Measurements from ENCODE around the gene POM121C.
"Not testable (repeated sequence)": the region's sequence is repeated elsewhere in the genome, so short reads cannot be mapped to it uniquely, and the experiment has no call there.

Gene POM121C

DNA sequence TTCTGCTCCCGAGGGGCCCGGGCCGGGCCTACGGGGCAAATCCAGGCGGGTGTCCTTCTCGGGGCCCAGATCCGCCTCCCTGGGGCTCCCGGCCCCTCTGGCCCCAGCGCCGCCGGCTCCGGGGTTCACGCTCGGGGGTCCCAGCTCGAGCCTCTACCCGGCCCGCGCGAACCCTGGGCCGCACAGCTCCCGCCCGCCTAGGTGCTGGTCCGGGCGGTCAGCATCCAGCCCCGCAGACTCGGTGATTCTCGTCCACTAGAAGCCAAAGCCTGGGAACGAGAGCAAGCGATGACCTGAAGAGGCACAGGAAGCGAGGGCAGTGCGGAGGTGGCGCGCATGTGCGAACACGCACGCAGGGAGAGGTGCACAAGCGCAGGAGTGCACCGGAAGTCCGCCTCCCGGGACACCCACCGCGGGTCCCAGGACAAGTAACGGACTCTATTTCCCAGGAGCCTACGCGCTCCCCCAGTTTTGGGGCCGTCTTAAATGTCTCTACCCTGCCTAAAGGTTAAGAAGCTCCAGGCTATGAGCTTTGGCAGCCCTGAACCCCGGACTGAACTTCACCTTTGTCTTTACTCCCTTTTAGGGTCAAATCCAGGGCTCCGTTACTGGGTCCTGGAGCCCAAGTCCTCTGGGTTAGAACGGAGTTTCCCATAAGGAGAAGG is at the start of gene POM121C:
TSS of gene POM121C (minus strand) at position 321 of the 665 bp plus-strand sequence. CDS start 44,803 bp downstream, outside the sequence.
- H3K4me1 Mint-ChIP-seq: peaks cover 15% of the 10 kb centered on the region
- CTCF ChIA-PET, H3K9me3 Mint-ChIP-seq: not testable (repeated sequence)

DNA sequence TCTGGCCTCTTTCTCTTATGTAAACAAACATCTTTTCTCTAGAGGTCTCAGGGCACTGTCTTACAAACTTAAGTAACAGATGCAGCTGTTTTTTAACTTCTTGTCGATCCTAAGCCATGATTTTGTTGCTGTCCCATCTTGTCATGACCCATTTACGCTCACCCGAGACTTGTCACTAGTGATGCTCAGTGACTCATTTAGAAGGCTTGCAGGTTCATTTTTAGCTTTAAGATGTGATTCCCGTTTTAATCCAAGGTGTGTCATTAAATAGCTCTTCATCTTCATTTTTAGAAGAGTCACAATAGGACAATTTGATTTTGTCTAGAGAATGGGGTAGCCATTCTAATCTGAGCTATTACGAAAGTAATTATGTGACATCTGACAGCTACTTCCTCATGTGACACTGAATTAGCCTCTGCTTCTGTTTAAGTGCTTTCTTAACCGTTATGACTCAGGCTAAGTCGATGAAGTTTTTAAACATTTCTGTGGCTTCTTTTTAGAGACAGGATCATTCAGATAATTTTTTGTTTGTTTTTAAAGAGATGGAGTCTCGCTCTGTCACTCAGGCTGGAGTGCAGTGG is 48.7 kb upstream of the POM121C start:
- H3K4me1 Mint-ChIP-seq: no peaks in the 10 kb centered on the region
- no peaks in the 10 kb centered on the region for H3K9me3 Mint-ChIP-seq
- CTCF ChIA-PET: interaction anchor here (0.8 kb wide), 1 partner anchor 228 kb away, joined by 4 read pairs; no protein-coding TSS in a partner anchor
- no peak overlapping the region for H3K27ac Mint-ChIP-seq
- no peak for DNase-seq
- peaks cover 16% of the 10 kb centered on the region for H3K27me3 Mint-ChIP-seq
- H3K36me3 Mint-ChIP-seq: no peaks in the 10 kb centered on the region
- no peak overlapping the region for H3K4me3 Mint-ChIP-seq

More for the DNA sequence above, at the start of gene POM121C:
- Mint-ChIP-seq H3K36me3 (peaks cover 12% of the 10 kb centered on the region), H3K4me3 (peak within 1 kb of the TSS; percentile 92), H3K27ac (peak within 1 kb of the TSS; percentile 84)
- DNase-seq: peak; percentile 93
- not testable (repeated sequence) for H3K27me3 Mint-ChIP-seq

DNA sequence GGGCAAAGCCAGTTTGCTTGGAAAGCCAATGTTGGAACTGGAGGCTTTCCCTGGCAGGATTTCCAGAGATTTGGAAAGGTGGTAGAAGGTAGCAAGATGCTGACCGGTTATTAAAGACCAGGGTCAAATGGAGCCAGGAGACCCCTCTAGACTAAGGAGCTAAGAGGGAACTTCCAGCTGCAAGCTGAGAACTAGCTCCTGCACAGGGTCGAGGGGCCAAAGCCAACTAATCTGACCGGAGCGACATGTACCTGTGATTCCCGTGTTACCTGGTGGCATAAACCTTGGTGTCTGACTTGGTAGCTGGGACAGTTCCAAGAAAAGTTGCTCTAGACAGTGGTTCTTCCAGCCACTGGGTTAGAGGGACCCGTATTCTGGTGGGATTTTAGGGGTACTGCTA is 47.8 kb upstream of the POM121C start:
- Mint-ChIP-seq H3K36me3 (no peaks in the 10 kb centered on the region), H3K27me3 (peaks cover 16% of the 10 kb centered on the region), H3K4me3 (no peak overlapping the region), H3K4me1 (no peaks in the 10 kb centered on the region), H3K9me3 (no peaks in the 10 kb centered on the region), H3K27ac (no peak overlapping the region)
- DNase-seq: no peak
- CTCF ChIA-PET: no interaction called here

DNA sequence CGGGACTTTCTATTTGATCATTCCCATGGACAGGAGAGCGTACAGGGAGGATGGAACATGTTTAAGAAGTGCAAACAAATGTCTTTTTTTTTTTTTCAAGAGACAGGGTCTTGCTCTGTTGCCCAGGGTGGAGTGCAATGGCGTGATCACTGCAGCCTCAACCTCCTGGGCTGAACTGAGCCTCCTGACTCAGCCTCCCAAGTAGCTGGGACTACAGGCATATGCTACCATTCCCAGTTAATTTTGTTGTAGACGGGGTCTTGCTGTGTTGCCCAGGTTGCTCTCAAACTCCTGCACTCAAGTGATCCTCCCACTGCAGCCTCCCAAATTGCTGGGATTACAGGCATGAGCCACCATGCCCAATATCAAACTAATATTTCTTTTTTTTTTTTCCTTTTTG is 46.5 kb upstream of the POM121C start:
- no peaks in the 10 kb centered on the region for H3K36me3 Mint-ChIP-seq
- H3K9me3 Mint-ChIP-seq: no peaks in the 10 kb centered on the region

DNA sequence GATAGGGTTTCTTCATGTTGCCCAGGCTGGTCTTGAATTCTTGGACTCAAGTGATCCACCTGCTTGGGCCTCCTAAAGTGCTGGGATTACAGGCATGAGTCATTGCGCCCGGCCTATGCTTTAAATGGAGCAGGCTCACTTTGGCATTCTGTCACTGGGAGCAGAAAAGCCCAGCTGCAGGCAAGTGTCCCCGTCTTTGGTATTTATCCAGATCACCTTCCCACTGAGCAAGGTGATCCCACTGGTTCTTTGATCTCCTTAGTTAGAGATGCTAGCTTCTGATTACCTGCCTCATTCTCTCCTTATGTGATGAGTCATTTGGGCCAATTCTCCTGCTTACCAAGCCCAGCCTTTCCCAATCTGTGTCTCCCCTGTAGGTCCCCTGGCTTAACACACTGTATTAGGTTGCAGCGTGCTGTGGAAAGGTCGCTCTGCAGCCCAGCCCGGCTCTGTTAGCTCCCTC is 45.3 kb upstream of the POM121C start:
- DNase-seq: no peak
- peaks cover 11% of the 10 kb centered on the region for H3K4me1 Mint-ChIP-seq
- CTCF ChIA-PET: no interaction called here

More for the DNA sequence above, 46.5 kb upstream of the POM121C start:
- Mint-ChIP-seq H3K4me1 (peaks cover 4% of the 10 kb centered on the region), H3K27ac (no peak overlapping the region), H3K4me3 (no peak overlapping the region), H3K27me3 (peaks cover 16% of the 10 kb centered on the region)
- no peak for DNase-seq
- CTCF ChIA-PET: no interaction called here

DNA sequence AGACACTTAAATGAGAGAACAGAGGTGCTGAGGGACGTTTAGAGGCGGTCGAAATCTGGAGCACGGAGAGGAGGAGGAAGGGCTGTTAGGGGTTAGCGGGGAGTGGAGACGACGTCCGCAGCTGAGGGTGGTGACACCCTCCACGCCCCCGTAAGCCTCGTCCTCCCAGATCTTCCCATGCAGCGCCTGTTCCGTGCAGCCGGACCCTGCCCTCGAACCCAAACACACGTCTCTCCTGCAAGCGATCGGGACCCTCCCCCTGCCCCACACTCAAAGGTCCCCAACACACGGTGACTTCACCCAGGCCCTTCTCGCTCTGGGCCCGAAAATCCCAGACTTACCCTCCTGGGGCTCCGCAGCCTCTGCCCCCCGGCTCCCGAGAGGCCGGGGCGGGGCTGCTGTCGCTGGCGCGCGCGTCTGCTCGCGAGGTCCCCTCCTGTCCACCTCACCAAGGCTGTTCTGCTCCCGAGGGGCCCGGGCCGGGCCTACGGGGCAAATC is 41.2 kb upstream of the POM121C start:
- peaks cover 36% of the 10 kb centered on the region for H3K36me3 Mint-ChIP-seq
- CTCF ChIA-PET, H3K27me3 Mint-ChIP-seq, H3K9me3 Mint-ChIP-seq: not testable (repeated sequence)
- peak overlapping the region; percentile 90 for H3K4me3 Mint-ChIP-seq
- DNase-seq: peak; percentile 41
- peaks cover 28% of the 10 kb centered on the region for H3K4me1 Mint-ChIP-seq
- peak overlapping the region; percentile 86 for H3K27ac Mint-ChIP-seq

More for the DNA sequence above, 45.3 kb upstream of the POM121C start:
- Mint-ChIP-seq H3K4me3 (no peak overlapping the region), H3K36me3 (peaks cover 7% of the 10 kb centered on the region), H3K27ac (no peak overlapping the region), H3K27me3 (peaks cover 11% of the 10 kb centered on the region), H3K9me3 (no peaks in the 10 kb centered on the region)

DNA sequence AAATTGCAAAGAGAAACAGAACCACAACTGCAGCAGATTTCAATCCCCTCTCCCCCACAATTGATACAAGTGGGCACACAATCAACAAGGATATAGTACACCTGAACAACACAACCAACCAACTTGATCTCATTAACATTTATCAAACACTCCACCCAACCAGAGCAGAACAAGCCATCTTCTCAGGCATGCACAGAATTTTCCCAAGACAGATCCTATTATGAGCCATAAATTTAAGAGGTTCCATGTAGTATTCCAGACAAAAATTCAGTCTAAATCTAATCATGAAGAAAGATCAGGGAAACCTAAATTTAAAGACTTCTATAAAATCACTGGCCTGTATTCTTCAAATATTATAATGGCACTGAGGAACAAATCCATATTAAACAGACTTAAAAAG is 35.6 kb upstream of the POM121C start:
- H3K27ac Mint-ChIP-seq, H3K4me3 Mint-ChIP-seq, H3K27me3 Mint-ChIP-seq, DNase-seq, CTCF ChIA-PET: not testable (repeated sequence)
- peaks cover 59% of the 10 kb centered on the region for H3K36me3 Mint-ChIP-seq
- H3K4me1 Mint-ChIP-seq: peaks cover 22% of the 10 kb centered on the region
- peaks cover 10% of the 10 kb centered on the region for H3K9me3 Mint-ChIP-seq

DNA sequence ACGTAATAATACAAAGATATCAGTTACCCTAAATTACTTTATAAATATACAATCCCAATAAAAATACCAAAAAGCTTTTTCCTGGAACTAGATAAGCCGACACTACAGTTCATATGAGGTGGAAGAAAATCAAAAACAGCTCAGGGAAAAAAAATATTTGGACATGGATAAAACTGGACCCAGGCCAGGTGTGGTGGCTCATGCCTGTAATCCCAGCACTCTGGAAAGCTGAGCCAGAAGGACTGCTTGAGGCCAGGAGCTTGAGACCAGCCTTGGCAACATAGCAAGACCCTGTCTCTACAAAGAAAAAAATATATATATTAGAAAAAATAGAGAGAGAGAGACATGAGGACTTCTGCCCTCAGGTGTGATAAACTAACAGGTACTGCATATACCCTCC is 32.7 kb upstream of the POM121C start:
- CTCF ChIA-PET: not testable (repeated sequence)

DNA sequence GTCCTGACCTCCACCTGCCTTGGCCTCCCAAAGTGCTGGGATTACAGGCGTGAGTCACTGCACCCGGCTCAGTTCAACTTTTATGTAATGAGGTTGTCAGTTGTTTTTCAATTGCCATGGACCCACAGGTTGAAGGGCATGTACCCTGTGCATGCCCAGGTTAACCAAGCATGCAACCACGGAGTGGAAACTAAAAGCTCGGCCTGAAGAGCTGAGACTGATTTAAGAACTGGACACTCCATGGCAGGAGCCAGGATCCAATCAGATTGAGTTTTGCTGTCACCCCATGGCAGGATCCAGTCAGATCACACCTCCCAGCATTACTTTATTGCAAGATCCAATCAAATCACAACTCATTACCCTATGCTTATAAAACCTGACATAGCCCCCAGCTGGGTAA is 22.9 kb upstream of the POM121C start:
- DNase-seq, CTCF ChIA-PET, H3K36me3 Mint-ChIP-seq, H3K27me3 Mint-ChIP-seq, H3K9me3 Mint-ChIP-seq, H3K4me3 Mint-ChIP-seq, H3K4me1 Mint-ChIP-seq, H3K27ac Mint-ChIP-seq: not testable (repeated sequence)

More for the DNA sequence above, 32.7 kb upstream of the POM121C start:
- peaks cover 10% of the 10 kb centered on the region for H3K9me3 Mint-ChIP-seq
- H3K4me3 Mint-ChIP-seq, H3K4me1 Mint-ChIP-seq, H3K27me3 Mint-ChIP-seq, DNase-seq, H3K27ac Mint-ChIP-seq: not testable (repeated sequence)
- peaks cover 42% of the 10 kb centered on the region for H3K36me3 Mint-ChIP-seq

DNA sequence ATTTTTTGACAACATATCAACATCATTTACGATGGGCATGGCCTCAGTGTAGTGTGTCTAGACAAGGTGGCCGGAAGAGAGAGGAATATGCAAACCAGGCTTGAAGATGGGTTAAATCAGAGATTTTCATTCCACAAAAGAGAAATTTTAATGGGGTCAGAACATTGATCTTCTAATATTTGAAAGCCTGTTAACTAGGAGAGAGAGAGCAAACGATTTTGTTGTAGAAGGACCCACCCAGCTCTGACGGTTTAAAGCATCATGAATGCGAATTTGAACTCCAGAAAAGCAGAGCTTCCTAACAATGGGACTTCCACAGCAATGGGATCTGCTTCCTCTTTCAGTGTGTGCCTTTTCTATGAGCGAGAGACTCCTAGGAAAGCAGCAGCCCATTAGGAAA is 5.9 kb upstream of the POM121C start, which contains the start of gene SPDYE5:
TSS of gene SPDYE5 (plus strand) at position 301 of the 400 bp plus-strand sequence. CDS start 1,728 bp downstream, outside the sequence.
- H3K4me1 Mint-ChIP-seq, H3K36me3 Mint-ChIP-seq, DNase-seq, H3K27me3 Mint-ChIP-seq, H3K4me3 Mint-ChIP-seq, H3K9me3 Mint-ChIP-seq, H3K27ac Mint-ChIP-seq, CTCF ChIA-PET: not testable (repeated sequence)

DNA sequence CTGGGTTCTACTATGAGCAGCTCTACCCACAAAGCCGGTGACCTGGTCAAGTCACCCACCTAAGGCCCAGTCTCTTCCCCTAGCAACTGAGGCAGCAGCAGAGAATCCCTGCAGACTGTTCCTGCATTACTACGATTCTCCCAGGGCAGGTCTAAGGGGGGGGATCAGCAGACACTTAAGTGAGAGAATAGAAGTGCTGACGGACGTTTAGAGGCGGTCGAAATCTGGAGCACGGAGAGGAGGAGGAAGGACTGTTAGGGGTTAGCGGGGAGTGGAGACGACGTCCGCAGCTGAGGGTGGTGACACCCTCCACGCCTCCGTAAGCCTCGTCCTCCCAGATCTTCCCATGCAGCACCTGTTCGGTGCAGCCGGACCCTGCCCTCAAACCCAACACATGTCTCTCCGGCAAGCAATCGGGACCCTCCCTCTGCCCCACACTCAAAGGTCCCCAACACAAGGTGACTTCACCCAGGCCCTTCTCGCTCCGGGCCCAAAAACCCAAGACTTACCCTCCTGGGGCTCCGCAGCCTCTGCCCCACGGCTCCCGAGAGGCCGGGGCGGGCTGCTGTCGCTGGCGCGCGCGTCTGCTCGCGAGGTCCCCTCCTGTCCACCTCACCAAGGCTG is 632 bp downstream of the POM121C start:
- Mint-ChIP-seq H3K4me3 (peak overlapping the region; percentile 92), H3K27ac (peak overlapping the region; percentile 84), H3K36me3 (peaks cover 12% of the 10 kb centered on the region), H3K4me1 (peaks cover 15% of the 10 kb centered on the region)
- DNase-seq: peak; percentile 22
- H3K9me3 Mint-ChIP-seq, H3K27me3 Mint-ChIP-seq, CTCF ChIA-PET: not testable (repeated sequence)

DNA sequence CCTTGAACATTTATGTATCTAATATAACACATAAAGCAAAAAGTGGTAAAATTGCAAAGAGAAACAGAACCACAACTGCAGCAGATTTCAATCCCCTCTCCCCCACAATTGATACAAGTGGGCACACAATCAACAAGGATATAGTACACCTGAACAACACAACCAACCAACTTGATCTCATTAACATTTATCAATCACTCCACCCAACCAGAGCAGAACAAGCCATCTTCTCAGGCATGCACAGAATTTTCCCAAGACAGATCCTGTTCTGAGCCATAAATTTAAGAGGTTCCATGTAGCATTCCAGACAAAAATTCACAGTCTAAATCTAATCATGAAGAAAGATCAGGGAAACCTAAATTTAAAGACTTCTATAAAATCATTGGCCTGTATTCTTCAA is 5.8 kb downstream of the POM121C start:
- peaks cover 16% of the 10 kb centered on the region for H3K36me3 Mint-ChIP-seq
- H3K9me3 Mint-ChIP-seq, H3K27ac Mint-ChIP-seq, DNase-seq, CTCF ChIA-PET, H3K27me3 Mint-ChIP-seq, H3K4me3 Mint-ChIP-seq: not testable (repeated sequence)
- peaks cover 12% of the 10 kb centered on the region for H3K4me1 Mint-ChIP-seq

DNA sequence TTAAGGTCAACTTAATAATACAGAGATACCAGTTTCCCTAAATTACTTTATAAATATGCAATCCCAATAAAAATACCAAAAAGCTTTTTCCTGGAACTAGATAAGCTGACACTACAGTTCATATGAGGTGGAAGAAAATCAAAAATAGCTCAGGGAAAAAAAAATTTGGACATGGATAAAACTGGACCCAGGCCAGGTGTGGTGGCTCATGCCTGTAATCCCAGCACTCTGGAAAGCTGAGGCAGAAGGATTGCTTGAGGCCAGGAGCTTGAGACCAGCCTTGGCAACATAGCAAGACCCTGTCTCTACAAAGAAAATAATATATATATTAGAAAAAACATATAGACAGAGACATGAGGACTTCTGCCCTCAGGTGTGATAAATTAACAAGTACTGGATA is 8.6 kb downstream of the POM121C start:
- H3K9me3 Mint-ChIP-seq, CTCF ChIA-PET, H3K4me1 Mint-ChIP-seq, DNase-seq, H3K27ac Mint-ChIP-seq, H3K4me3 Mint-ChIP-seq, H3K27me3 Mint-ChIP-seq: not testable (repeated sequence)
- H3K36me3 Mint-ChIP-seq: peaks cover 16% of the 10 kb centered on the region

DNA sequence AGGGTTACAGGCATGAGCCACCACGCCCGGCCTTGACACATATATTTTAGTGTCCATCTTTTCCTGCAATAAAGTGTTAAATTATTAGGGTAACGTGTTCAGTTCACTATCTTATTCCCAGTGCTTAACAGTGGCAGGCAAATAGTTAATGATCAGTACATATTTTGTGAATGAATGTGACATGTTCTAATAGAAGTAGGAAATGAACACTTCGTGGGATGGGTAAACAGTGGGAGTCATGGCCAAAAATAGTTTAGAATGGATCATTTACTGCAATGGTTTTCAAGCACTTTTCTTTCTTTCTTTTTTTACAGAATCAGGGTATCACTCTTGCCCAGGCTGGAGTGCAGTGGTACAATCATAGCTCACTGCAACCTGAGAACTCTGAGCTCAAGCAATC is 15.9 kb downstream of the POM121C start:
- H3K36me3 Mint-ChIP-seq: peaks cover 33% of the 10 kb centered on the region
- H3K27ac Mint-ChIP-seq, H3K27me3 Mint-ChIP-seq, H3K4me1 Mint-ChIP-seq, H3K4me3 Mint-ChIP-seq, CTCF ChIA-PET, DNase-seq, H3K9me3 Mint-ChIP-seq: not testable (repeated sequence)

DNA sequence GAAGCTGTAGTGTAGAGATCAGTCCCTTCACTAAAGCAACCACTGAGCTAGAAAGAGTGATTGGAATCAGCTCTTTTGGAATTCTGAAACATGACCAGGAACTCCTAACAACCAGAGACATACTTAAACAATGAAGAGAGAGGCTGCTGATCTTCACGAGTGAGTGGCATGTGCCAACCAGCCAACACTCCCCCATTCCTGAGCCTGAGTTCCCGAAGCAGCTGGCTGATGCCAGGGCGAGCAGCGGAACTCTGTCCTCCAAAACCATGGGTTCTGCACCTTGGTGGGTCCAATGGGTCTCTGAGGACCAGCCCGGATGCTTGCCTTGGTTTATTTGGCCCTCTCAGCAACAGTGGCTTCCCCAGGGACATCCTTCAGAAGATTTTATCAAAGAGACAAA is 25.6 kb downstream of the POM121C start:
- H3K9me3 Mint-ChIP-seq, H3K27me3 Mint-ChIP-seq, H3K27ac Mint-ChIP-seq, DNase-seq, H3K4me1 Mint-ChIP-seq, H3K4me3 Mint-ChIP-seq, CTCF ChIA-PET: not testable (repeated sequence)
- H3K36me3 Mint-ChIP-seq: peaks cover 11% of the 10 kb centered on the region
